ENCODE results near the gene GSC.
"Not testable (repeated sequence)": the region's sequence is repeated elsewhere in the genome, so short reads cannot be mapped to it uniquely, and the experiment has no call there.

The GSC gene

GRCh38 chr14:94769391-94770250 is at the start of gene GSC:
Gene GSC, minus strand, starts transcription at chr14:94770113. Its CDS starts 98 bp downstream, at chr14:94770015.
- peak; percentile 46 for DNase-seq

- no peak for DNase-seq
These were observed 49.6 kb upstream of the GSC start for GRCh38 chr14:94819531-94819930.

GRCh38 chr14:94816113-94816512 is 46.2 kb upstream of the GSC start:
- DNase-seq: no peak

- DNase-seq: no peak
These were observed 35.9 kb upstream of the GSC start for GRCh38 chr14:94805680-94806288.

GRCh38 chr14:94801225-94801624 is 31.3 kb upstream of the GSC start:
- DNase-seq: no peak

GRCh38 chr14:94800764-94801163 is 30.9 kb upstream of the GSC start:
- not testable (repeated sequence) for DNase-seq

GRCh38 chr14:94797887-94798286 is 28.0 kb upstream of the GSC start:
- DNase-seq: no peak

- no peak for DNase-seq
These were observed 26.4 kb upstream of the GSC start for GRCh38 chr14:94796278-94796677.

- no peak for DNase-seq
These were observed 25.5 kb upstream of the GSC start for GRCh38 chr14:94795372-94795771.

GRCh38 chr14:94793901-94794300 is 24.0 kb upstream of the GSC start:
- no peak for DNase-seq

- no peak for DNase-seq
These were observed 17.7 kb upstream of the GSC start for GRCh38 chr14:94787655-94788054.

GRCh38 chr14:94787092-94787491 is 17.2 kb upstream of the GSC start:
- DNase-seq: no peak

GRCh38 chr14:94780536-94781399 is 10.9 kb upstream of the GSC start:
- DNase-seq: no peak

GRCh38 chr14:94779713-94780112 is 9.8 kb upstream of the GSC start:
- DNase-seq: no peak

- DNase-seq: no peak
These were observed 5.9 kb upstream of the GSC start for GRCh38 chr14:94775871-94776210.

- no peak for DNase-seq
These were observed 5.4 kb upstream of the GSC start for GRCh38 chr14:94775091-94775870.

- DNase-seq: no peak
These were observed 4.6 kb upstream of the GSC start for GRCh38 chr14:94774344-94775090.

- no peak for DNase-seq
These were observed 3.9 kb upstream of the GSC start for GRCh38 chr14:94773655-94774343.

GRCh38 chr14:94773061-94773648 is 3.2 kb upstream of the GSC start:
- no peak for DNase-seq

- DNase-seq: no peak
These were observed 2.6 kb upstream of the GSC start for GRCh38 chr14:94772548-94772947.

GRCh38 chr14:94771906-94772490 is 2.1 kb upstream of the GSC start:
- no peak for DNase-seq

Data from NCI-H345 (cell line).